ENCODE results near the gene CPNE5. TPM values are rescaled to one million over a fixed set of nuclear protein-coding genes. Genes with fewer than 3 reads are reported as not detected.

The CPNE5 gene
- total RNA-seq, 2 experiments from 2014 or later, result 1.2 to 1.7 TPM

DNA sequence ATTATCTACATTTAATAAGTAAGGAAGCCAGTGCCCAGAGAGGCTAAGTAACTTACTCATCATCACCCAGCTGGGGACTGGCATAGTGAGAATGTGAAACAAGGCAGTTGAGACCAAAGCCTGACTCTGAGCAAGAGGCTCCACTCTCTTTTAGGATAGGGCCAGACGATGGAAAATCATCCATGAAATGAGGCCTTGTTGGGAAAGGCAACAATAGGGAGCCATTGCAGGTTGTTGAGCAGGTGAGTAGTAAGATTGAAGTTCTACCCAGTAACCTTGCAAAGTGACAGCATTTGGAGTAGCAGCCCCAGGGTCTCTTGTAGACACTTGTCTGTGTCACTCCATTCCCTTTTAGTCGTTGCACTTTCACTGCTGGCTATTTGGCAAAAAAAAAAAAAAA, 2.5 kb upstream of the CPNE5 start:
- CTCF ChIA-PET, result interaction anchor here (1.0 kb wide), 1 partner anchor 8 kb away, joined by 3 read pairs; no protein-coding TSS in a partner anchor
- Mint-ChIP-seq H3K36me3 (ENCODE audit: low read depth) (no peaks in the 10 kb centered on the region), H3K27me3 (ENCODE audit: low read depth) (peaks cover 28% of the 10 kb centered on the region), H3K4me1 (ENCODE audit: low read depth) (peaks cover 15% of the 10 kb centered on the region), H3K27ac (no peak overlapping the region), H3K4me3 (no peak overlapping the region), H3K9me3 (no peaks in the 10 kb centered on the region)
- intact Hi-C loops (cut with micrococcal nuclease), result no loop called here
- DNase-seq, result no peak

DNA sequence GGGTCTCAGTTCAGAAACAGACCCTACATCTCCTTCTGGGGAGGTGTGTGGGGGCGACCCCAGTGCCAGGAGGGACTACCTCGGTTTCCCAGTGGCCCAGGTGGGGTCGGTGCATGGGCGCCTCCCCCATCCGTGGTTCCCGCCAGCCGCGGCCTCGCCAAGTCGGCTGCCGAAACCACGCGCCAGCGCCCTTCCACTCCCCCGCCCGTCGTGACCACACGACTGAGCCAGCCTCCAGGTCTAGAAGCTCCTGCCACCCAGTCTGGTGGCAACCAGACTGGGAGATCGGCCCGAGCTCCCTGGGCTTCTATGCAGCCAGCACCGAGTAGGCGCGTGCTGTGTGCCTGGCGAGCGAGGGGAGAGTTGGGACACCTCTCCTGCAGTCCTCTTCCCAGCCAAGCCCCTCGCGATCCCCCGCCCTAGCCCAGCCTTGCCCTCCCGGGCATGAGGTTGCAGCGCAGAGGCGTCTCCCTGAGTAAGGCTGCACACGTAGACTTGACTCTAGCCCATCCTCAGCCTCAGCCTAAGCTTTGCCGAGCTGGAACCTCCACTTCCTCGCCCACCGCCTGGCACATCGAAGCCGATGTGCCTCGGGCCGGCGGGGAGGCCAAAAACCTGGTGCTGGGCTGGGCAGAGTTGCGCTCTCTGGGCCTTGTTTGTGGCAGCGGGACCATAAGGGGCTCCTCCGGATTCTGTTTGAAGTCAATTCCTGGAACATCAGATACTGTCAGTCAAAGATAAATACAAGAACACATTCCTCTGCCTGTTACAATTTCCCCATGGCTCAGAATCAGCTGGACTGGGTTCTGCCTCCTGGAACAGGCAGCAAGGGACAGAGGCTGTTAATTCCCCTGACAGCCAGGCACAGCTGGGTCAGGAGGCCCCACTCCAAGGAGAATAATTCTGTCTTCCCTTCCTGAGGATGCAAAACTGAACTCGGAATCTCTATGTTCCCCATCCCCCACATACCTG, 1.5 kb upstream of the CPNE5 start:
- H3K36me3 Mint-ChIP-seq (ENCODE audit: low read depth), result no peaks in the 10 kb centered on the region
- peaks cover 15% of the 10 kb centered on the region for H3K4me1 Mint-ChIP-seq (ENCODE audit: low read depth)
- H3K27ac Mint-ChIP-seq, result no peak overlapping the region
- CTCF ChIA-PET, result interaction anchor here (0.6 to 1.2 kb wide), 4 partner anchors 9 to 19 kb away, joined by 3 to 6 read pairs (median 3); no protein-coding TSS in a partner anchor
- DNase-seq, result peak; percentile 33
- H3K9me3 Mint-ChIP-seq, result no peaks in the 10 kb centered on the region
- H3K27me3 Mint-ChIP-seq (ENCODE audit: low read depth), result peaks cover 28% of the 10 kb centered on the region
- intact Hi-C loops (cut with micrococcal nuclease), result no loop called here
- H3K4me3 Mint-ChIP-seq, result peak overlapping the region; percentile 72

DNA sequence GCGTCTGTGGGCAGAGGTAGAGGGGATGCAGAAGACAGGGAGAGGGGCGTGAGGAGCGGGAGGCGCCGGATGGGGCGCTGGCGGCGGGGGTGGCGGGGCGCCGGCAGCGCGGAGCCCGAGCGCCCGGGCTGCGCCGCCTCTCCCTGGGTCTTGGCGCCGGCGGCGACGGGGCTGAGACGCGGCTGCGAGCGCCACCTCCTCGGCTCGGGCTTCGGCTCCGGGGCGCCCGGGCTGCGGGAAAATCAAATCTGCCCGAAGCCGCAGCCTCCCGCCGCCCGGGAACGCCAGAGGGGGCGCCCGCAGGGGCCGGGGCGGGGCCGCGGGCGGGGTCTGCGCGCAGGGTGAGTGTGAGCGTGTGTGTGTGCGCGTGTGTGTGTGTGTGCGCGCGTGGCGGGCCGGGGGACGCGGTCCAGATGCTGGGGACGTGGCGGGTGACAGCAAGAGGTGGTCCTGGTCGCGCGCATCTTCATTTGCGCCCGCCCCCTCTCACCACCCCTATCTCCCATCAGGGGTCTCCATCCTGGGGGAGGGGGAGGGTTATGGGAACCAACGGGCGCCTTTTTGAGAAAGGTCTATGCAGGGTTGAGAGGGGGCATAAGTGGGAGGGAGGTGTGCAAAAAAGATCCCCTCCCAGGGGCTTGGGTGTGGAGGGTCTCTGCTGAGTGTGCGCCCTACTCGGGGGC, 646 bp upstream of the CPNE5 start:
- Mint-ChIP-seq H3K36me3 (ENCODE audit: low read depth) (no peaks in the 10 kb centered on the region), H3K4me1 (ENCODE audit: low read depth) (peaks cover 15% of the 10 kb centered on the region), H3K27me3 (ENCODE audit: low read depth) (peaks cover 28% of the 10 kb centered on the region), H3K9me3 (no peaks in the 10 kb centered on the region), H3K27ac (no peak overlapping the region), H3K4me3 (peak overlapping the region; percentile 72)
- DNase-seq, result peak; percentile 42
- intact Hi-C loops (cut with micrococcal nuclease), result no loop called here
- CTCF ChIA-PET, result interaction anchor here (0.9 to 1.2 kb wide), 2 partner anchors 11 to 12 kb away, joined by 3 to 6 read pairs; no protein-coding TSS in a partner anchor

DNA sequence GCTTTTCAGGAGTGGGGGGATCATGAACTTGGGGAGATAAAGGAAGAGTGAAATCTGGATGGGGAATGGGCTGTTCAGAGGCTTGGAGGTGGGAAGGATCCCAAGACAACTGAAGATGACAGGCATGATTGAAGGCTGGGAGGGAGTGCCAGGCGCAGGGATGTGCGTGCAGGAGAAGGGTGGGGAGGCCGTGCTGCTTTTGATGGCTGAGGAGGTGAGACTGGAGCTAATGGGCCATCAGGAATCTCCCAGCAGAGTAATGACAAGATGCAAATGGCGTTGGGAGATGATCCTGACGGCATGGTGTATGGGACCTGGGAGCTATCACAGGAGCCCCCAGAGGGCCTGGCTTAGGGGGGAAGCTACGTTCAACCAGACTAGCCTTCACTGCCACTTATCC, 1.6 kb downstream of the CPNE5 start:
- no peak for DNase-seq
- H3K4me3 Mint-ChIP-seq, result no peak overlapping the region
- no peaks in the 10 kb centered on the region for H3K9me3 Mint-ChIP-seq
- intact Hi-C loops (cut with micrococcal nuclease), result no loop called here
- peaks cover 15% of the 10 kb centered on the region for H3K4me1 Mint-ChIP-seq (ENCODE audit: low read depth)
- peaks cover 28% of the 10 kb centered on the region for H3K27me3 Mint-ChIP-seq (ENCODE audit: low read depth)
- H3K27ac Mint-ChIP-seq, result no peak overlapping the region
- no peaks in the 10 kb centered on the region for H3K36me3 Mint-ChIP-seq (ENCODE audit: low read depth)
- CTCF ChIA-PET, result interaction anchor here (0.9 to 2.1 kb wide), 3 partner anchors 12 to 27 kb away, joined by 3 to 7 read pairs (median 5); no protein-coding TSS in a partner anchor

DNA sequence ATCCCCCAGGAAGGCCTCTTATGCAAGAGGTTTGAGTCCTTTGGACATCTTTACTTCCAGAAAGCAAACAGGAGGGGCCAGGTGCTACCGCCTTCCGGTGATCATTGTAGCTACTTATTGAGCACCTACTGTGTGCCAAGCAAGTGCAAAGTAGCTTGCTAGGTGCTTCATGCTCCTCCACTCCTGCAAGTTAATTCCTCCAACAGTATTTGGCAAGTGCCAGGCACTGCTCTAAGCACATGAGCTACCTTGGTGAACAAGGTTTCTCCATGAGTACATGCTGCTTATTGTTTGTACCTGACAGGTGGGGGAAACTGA, 2.3 kb downstream of the CPNE5 start:
- CTCF ChIA-PET, result interaction anchor here (1.1 to 2.1 kb wide), 3 partner anchors 13 to 181 kb away, joined by 3 to 7 read pairs (median 3); no protein-coding TSS in a partner anchor
- Mint-ChIP-seq H3K4me3 (no peak overlapping the region), H3K27me3 (ENCODE audit: low read depth) (peaks cover 28% of the 10 kb centered on the region), H3K36me3 (ENCODE audit: low read depth) (no peaks in the 10 kb centered on the region), H3K4me1 (ENCODE audit: low read depth) (peaks cover 15% of the 10 kb centered on the region), H3K27ac (no peak overlapping the region), H3K9me3 (no peaks in the 10 kb centered on the region)
- DNase-seq, result no peak
- intact Hi-C loops (cut with micrococcal nuclease), result no loop called here

DNA sequence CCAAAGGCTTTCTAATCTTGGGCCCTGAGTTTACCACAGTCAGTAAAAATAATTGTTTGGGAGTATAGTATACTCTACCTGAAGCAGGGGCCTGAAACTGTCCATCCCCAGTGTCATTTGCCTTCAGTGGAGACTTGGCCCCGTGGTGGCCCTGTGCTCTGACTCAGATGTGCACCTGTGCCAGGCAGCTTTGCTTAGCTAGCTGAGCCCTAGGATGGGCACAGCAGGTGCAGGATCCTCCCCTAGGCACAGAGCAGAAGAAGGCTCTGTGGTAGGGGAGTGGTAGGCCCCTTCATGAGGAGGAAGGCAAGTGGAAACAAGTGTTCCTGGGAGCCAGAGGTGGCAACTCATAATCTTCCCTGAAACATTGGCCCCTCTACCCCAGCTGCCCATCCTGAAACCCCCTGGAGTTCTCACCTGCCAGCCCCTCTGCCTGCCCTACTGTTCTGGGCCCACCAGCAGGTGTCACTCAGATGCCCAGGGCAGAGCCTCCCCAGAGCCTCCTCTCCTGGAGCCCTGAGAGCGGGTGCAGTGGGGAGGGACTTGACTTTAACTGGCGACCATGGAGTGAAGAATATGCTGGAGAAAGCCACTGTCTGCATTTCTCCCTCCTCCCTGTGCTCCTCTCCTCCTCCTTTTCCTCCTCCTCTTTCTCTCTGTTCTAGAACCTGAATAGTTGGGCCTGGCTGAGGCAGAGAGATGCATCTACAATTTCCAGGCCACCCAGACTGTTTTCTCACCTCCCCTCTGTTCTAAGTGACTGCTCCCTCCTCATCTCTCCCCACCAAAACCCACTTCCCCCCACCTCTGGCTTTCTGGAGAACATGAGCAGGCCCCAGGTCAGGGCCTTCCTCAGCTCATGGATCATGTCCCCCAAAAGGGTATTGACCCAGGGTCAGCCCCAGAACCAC, 2.9 kb downstream of the CPNE5 start:
- H3K4me1 Mint-ChIP-seq (ENCODE audit: low read depth), result peaks cover 15% of the 10 kb centered on the region
- H3K27ac Mint-ChIP-seq, result no peak overlapping the region
- intact Hi-C loops (cut with micrococcal nuclease), result no loop called here
- no peaks in the 10 kb centered on the region for H3K9me3 Mint-ChIP-seq
- no peak overlapping the region for H3K4me3 Mint-ChIP-seq
- CTCF ChIA-PET, result interaction anchor here (0.7 to 2.1 kb wide), 4 partner anchors 13 to 182 kb away, joined by 3 to 7 read pairs (median 4); no protein-coding TSS in a partner anchor
- H3K27me3 Mint-ChIP-seq (ENCODE audit: low read depth), result peaks cover 28% of the 10 kb centered on the region
- H3K36me3 Mint-ChIP-seq (ENCODE audit: low read depth), result no peaks in the 10 kb centered on the region
- DNase-seq, result no peak

DNA sequence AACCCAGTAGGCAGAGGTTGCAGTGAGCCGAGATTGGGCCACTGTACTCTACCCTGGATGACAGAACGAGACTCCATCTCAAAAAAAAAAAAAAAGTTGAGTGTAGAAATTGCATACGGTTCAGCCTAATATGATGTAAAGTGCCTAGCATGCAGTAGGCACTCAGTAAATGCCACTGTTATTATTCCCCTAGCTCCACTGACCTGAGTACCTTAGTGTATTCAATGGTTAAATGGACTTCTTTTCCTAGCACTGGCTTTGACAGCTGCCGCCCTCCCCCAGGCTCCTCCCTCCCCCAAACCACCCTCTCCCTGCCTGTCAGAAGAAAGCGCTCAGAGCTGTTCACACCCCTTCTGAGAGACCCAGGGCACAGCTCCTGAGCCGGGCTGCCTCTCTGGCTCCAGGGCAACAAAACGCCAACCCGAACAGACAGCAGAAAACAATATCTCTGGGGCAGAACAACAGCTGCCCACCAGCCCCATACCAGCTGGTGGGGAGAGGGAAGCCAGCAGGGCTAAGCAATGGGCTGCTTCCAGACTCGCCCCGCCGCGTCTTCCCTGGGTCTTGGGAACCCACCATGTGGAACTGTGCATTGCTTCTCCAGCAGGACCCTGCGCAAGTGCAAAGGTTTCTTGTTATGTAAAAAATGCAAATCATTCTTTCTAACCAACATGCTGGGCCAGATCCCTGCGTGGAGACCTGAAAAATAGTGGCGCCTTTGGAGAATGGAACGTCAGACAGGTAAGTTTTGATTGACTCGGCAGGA, 4.5 kb downstream of the CPNE5 start:
- H3K36me3 Mint-ChIP-seq (ENCODE audit: low read depth), result no peaks in the 10 kb centered on the region
- no peak overlapping the region for H3K4me3 Mint-ChIP-seq
- DNase-seq, result no peak
- CTCF ChIA-PET, result interaction anchor here (0.6 to 1.4 kb wide), 3 partner anchors 51 to 153 kb away, joined by 3 to 7 read pairs (median 4); partner anchors contain the start of gene C6orf89
- peaks cover 6% of the 10 kb centered on the region for H3K4me1 Mint-ChIP-seq (ENCODE audit: low read depth)
- H3K9me3 Mint-ChIP-seq, result no peaks in the 10 kb centered on the region
- H3K27ac Mint-ChIP-seq, result no peak overlapping the region
- intact Hi-C loops (cut with micrococcal nuclease), result no loop called here
- H3K27me3 Mint-ChIP-seq (ENCODE audit: low read depth), result peaks cover 15% of the 10 kb centered on the region

DNA sequence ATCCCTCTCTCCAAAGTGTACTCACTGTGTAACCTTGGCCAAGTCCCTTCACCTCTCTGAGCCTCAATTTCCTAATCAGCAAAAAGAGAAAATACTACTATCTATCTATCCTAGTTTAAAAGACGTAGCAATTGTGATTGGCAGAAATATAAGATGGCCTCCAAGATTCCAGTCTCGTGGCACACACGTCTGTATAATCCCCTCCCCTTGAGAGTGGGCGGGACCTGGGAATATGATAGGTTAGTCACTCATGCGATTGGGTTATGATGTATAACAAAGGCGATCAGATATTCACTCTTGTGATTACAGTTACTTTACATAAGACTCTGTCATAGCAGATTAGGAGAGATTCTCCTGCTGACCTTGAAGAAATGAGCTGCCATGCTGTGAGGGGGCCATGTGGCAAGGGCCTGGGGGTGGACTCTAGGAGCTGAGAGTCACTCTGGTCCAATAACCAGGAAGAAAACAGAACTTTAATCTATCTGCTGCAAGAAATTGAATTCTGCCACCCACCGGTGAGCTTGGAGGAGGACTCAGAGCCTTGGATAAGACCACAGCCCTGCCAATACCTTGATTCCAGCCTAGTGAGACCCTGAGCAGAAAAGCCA, 6.0 kb downstream of the CPNE5 start:
- H3K27ac Mint-ChIP-seq, result no peak overlapping the region
- CTCF ChIA-PET, result interaction anchor here (1.4 to 2.0 kb wide), 2 partner anchors 18 to 51 kb away, joined by 3 to 7 read pairs; no protein-coding TSS in a partner anchor

DNA sequence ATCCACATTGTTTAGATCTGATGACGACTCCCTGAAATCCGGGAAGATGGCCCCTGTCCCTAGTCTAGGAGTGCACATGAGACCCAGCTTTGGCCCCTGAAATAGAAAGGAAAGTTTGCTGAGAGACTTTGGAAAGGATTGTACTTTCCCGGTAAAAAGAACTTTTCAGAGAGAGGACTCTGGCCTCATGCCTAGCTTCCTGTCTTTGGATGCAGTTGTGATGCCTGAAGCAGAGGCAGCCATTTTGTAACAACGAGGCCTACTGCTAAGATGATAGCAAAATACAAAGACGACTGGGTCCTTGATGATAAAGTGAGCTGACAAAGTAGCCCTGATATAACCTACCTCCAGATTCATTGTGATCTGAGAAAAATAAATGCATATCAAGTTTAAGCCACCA, 6.9 kb downstream of the CPNE5 start:
- no peak overlapping the region for H3K4me3 Mint-ChIP-seq
- H3K27ac Mint-ChIP-seq, result no peak overlapping the region
- peaks cover 3% of the 10 kb centered on the region for H3K4me1 Mint-ChIP-seq (ENCODE audit: low read depth)
- intact Hi-C loops (cut with micrococcal nuclease), result no loop called here
- no peaks in the 10 kb centered on the region for H3K9me3 Mint-ChIP-seq
- no peak for DNase-seq
- peaks cover under 1% of the 10 kb centered on the region for H3K27me3 Mint-ChIP-seq (ENCODE audit: low read depth)
- no peaks in the 10 kb centered on the region for H3K36me3 Mint-ChIP-seq (ENCODE audit: low read depth)
- CTCF ChIA-PET, result interaction anchor here (2.0 kb wide), 1 partner anchor 19 kb away, joined by 7 read pairs; no protein-coding TSS in a partner anchor

More for the DNA sequence above, 6.0 kb downstream of the CPNE5 start:
- peaks cover 8% of the 10 kb centered on the region for H3K27me3 Mint-ChIP-seq (ENCODE audit: low read depth)
- H3K36me3 Mint-ChIP-seq (ENCODE audit: low read depth), result no peaks in the 10 kb centered on the region
- intact Hi-C loops (cut with micrococcal nuclease), result no loop called here
- DNase-seq, result no peak
- H3K9me3 Mint-ChIP-seq, result no peaks in the 10 kb centered on the region
- no peaks in the 10 kb centered on the region for H3K4me1 Mint-ChIP-seq (ENCODE audit: low read depth)
- H3K4me3 Mint-ChIP-seq, result no peak overlapping the region

DNA sequence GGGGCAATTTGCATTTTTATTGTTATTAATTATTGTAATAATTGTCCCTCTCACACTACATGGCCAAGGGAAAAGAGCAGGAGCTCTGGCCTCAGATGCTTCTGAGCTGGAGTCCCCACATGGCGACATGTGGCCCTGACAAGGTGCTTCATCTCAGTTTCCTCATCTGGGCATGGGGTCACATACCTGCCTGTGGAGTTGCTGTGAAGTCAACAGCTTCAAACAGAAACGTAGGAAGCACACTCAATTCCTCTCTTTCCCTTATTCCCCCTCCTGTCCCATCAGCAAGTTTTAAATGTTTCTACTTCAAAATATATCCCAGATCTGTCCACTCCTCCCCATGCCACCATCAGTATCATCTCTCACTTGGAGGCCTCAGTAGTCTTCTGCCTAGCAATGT, 8.7 kb downstream of the CPNE5 start:
- Mint-ChIP-seq H3K4me1 (ENCODE audit: low read depth) (peaks cover 3% of the 10 kb centered on the region), H3K27me3 (ENCODE audit: low read depth) (peaks cover 3% of the 10 kb centered on the region), H3K27ac (no peak overlapping the region), H3K36me3 (ENCODE audit: low read depth) (no peaks in the 10 kb centered on the region), H3K4me3 (no peak overlapping the region), H3K9me3 (no peaks in the 10 kb centered on the region)
- DNase-seq, result no peak
- CTCF ChIA-PET, result interaction anchor here (1.1 kb wide), 1 partner anchor 39 kb away, joined by 3 read pairs; no protein-coding TSS in a partner anchor
- intact Hi-C loops (cut with micrococcal nuclease), result no loop called here

All from activated naive CD4-positive, alpha-beta T cell treated with anti-CD3 and anti-CD28 coated beads for 36 hours (primary cell).